Aortic smooth muscle cell (primary cell): ENCODE results near the gene SMIM15. TPM values are rescaled to one million over a fixed set of nuclear protein-coding genes. Genes with fewer than 3 reads are reported as not detected.

Source experiments
- total RNA-seq: library from RNA; depleted of rRNA; stranded (reverse); fragments of >200 nt; gene quantifications from 2 replicates; pipeline ENCODE4 v1.2.3, GENCODE V29; 2014

Gene SMIM15, protein sequence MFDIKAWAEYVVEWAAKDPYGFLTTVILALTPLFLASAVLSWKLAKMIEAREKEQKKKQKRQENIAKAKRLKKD
- 66.1 and 79.8 TPM in 2 replicates for total RNA-seq

DNA sequence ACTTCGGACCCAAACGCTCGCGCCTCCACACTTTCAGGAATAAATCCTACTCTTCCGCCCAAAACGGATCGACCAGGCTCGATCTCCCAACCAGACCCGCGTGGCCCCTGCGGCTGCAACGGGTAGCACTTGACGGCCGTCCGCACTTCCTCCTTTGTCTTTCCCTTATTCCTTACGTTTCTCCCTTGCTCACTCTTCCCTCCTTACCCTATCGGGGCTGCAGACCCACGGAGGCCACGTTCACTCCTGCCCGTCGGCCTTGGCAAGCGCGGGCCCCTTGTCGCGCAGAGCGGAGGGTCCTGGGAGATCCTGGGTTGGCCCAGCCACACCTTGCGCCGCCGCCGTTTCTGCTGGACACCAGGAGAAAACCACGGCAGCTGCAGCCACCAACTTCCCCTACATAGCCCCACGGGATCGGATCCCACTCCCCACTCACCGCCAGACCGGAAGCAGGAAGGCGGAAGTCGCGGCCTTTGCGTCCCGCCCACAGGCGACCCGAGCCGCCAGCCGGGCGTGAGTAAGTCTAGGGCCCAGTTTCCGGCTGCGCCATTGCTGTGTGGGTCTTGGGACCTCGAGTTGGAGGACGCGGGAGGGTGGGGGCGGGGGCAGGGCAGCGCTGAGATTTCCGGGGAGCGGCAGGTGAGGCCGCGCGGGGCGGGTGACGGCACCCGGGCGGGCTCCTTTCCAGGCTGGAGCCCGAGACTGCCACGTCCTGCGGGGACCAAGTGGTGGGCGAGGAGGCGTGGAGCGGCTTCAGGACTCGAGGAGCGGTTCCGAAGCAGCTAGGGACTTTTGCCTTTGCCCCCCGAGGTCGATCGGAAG is at the start of gene SMIM15:
Gene SMIM15, minus strand, starts transcription at position 459 of the 822 bp plus-strand sequence. CDS start 2,297 bp downstream, outside the sequence.

Other genes starting within 250 kb of the SMIM15 start
- 12.3 and 12.6 TPM in 2 replicates for gene ERCC8, start 217.4 kb downstream of the SMIM15 start, total RNA-seq
- 24.8 and 34.3 TPM in 2 replicates for gene NDUFAF2, start 217.3 kb downstream of the SMIM15 start, total RNA-seq
- gene ZSWIM6, start 169.8 kb upstream of the SMIM15 start, total RNA-seq: 9.6 and 10.0 TPM in 2 replicates